Central memory CD8-positive, alpha-beta T cell (primary cell): ENCODE measurements around the gene TOX2.

Experiments used
- ATAC-seq: fragments of 150-1000 bp; cut with Tn5 transposase; replicated peaks from 2 replicates; pipeline ENCODE4 v1.10.0; 2022; ENCODE audit warnings: mild to moderate bottlenecking, moderate FRiP score, moderate number of reproducible peaks; ENCODE audit not compliant: poor library complexity, severe bottlenecking; ENCODE audit errors: extremely low read depth
- DNase-seq, 2 donors: peaks; one replicate each; pipeline ENCODE4 v3.0.0; 2021; ENCODE audit warnings: low spot score in 2 of 2
- H3K27ac Mint-ChIP-seq: one replicate; pipeline ENCODE4 v1.8.0; 2022; ENCODE audit warnings: low read depth, mild to moderate bottlenecking, moderate library complexity, mixed read lengths
- H3K27me3 Mint-ChIP-seq: one replicate; pipeline ENCODE4 v1.8.0; 2022; ENCODE audit warnings: mixed read lengths
- H3K36me3 Mint-ChIP-seq: one replicate; pipeline ENCODE4 v1.8.0; 2022; ENCODE audit warnings: mild to moderate bottlenecking, moderate library complexity, mixed read lengths; ENCODE audit not compliant: insufficient read depth
- H3K4me1 Mint-ChIP-seq: one replicate; pipeline ENCODE4 v1.8.0; 2022; ENCODE audit warnings: mixed read lengths
- H3K4me3 Mint-ChIP-seq: one replicate; pipeline ENCODE4 v1.8.0; 2022; ENCODE audit warnings: mild to moderate bottlenecking, moderate library complexity, mixed read lengths
- H3K9me3 Mint-ChIP-seq: one replicate; pipeline ENCODE4 v1.8.0; 2022; ENCODE audit warnings: mixed read lengths

The TOX2 gene

DNA sequence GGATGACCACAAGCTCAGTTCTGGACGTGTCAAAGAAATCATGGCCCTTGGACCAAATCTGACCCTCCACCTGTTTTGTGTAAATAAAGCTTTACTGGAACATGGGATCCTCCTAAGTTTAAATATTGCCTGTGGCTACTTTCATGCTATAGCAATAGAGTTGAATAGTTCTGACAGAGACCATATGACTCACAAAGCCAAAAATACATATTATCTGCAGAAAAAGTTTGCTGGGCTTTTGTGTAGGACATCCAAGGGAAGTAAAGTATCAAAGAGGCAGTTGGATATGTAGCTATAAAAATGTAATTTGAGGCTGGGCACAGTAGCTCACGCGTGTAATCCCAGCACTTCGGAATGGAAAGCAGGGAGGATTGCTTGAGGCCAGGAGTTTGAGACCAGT, 78.9 kb downstream of the TOX2 start:
- Mint-ChIP-seq H3K36me3 (no peaks in the 10 kb centered on the region), H3K4me1 (no peaks in the 10 kb centered on the region), H3K27me3 (no peaks in the 10 kb centered on the region), H3K9me3 (no peaks in the 10 kb centered on the region), H3K27ac (no peak overlapping the region), H3K4me3 (no peak overlapping the region)
- no peak for ATAC-seq
- DNase-seq, result no peak

- ATAC-seq, result no peak
- H3K4me1 Mint-ChIP-seq, result peaks cover under 1% of the 10 kb centered on the region
- no peaks in the 10 kb centered on the region for H3K9me3 Mint-ChIP-seq
- no peak overlapping the region for H3K4me3 Mint-ChIP-seq
- peaks cover 2% of the 10 kb centered on the region for H3K27me3 Mint-ChIP-seq
- no peaks in the 10 kb centered on the region for H3K36me3 Mint-ChIP-seq
- H3K27ac Mint-ChIP-seq, result no peak overlapping the region
- no peak for DNase-seq
Measured at GRCh38 chr20:43994486-43995100, 79.9 kb downstream of the TOX2 start.

GRCh38 chr20:43995645-43996044, 81.0 kb downstream of the TOX2 start:
- ATAC-seq (no peak), DNase-seq (no peak)
- Mint-ChIP-seq H3K9me3 (no peaks in the 10 kb centered on the region), H3K4me3 (no peak overlapping the region), H3K27me3 (peaks cover 13% of the 10 kb centered on the region), H3K36me3 (no peaks in the 10 kb centered on the region), H3K27ac (no peak overlapping the region), H3K4me1 (peaks cover 4% of the 10 kb centered on the region)

DNA sequence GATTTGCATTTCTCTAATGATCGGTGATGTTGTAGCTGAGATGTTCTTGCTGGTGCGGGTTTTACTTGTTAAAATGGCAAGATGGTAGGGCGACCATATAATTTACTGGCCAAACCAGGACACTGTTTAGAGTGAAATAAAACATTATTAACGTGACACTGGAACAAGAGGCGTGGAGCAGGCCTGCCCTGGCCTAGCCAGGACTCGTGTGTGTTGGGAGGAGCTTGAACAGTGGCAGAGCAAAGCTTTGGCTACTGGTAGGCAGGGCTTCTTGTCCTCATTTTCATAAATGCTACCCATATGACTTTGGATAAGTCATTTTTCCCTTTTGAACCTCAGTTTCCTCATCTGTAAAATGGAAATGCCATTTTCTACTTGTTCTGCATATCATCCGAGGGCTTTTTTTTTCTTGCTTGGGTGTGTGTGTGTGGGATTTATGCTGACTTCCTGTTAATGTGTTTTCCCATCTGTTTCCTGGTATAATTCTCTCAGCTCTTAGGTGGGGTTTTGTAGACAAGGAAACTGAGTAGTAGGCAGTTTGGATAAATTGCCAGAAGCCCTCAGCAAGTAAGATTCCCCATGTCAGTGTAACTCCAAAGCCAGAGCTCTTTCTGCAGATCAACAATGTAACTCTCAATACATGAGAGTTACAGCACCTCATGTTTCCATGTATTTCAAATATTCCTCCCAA, 81.7 kb downstream of the TOX2 start:
- H3K27me3 Mint-ChIP-seq, result peaks cover 20% of the 10 kb centered on the region
- H3K4me1 Mint-ChIP-seq, result peaks cover 4% of the 10 kb centered on the region
- no peaks in the 10 kb centered on the region for H3K9me3 Mint-ChIP-seq
- ATAC-seq (no peak), DNase-seq (no peak)
- H3K36me3 Mint-ChIP-seq, result no peaks in the 10 kb centered on the region
- no peak overlapping the region for H3K4me3 Mint-ChIP-seq
- H3K27ac Mint-ChIP-seq, result no peak overlapping the region

GRCh38 chr20:43999848-44000247, 85.2 kb downstream of the TOX2 start:
- no peaks in the 10 kb centered on the region for H3K9me3 Mint-ChIP-seq
- peaks cover 16% of the 10 kb centered on the region for H3K4me1 Mint-ChIP-seq
- DNase-seq (no peak), ATAC-seq (no peak)
- H3K36me3 Mint-ChIP-seq, result no peaks in the 10 kb centered on the region
- no peak overlapping the region for H3K27ac Mint-ChIP-seq
- peaks cover 46% of the 10 kb centered on the region for H3K27me3 Mint-ChIP-seq
- no peak overlapping the region for H3K4me3 Mint-ChIP-seq

- DNase-seq, result no peak
- Mint-ChIP-seq H3K9me3 (no peaks in the 10 kb centered on the region), H3K36me3 (no peaks in the 10 kb centered on the region), H3K27ac (no peak overlapping the region), H3K27me3 (peaks cover 46% of the 10 kb centered on the region), H3K4me3 (no peak overlapping the region), H3K4me1 (peaks cover 16% of the 10 kb centered on the region)
- no peak for ATAC-seq
Measured at GRCh38 chr20:44001667-44002596, 87.3 kb downstream of the TOX2 start.

- peaks cover 46% of the 10 kb centered on the region for H3K27me3 Mint-ChIP-seq
Measured at GRCh38 chr20:44002861-44003260, 88.2 kb downstream of the TOX2 start.

GRCh38 chr20:44003609-44004008, 89.0 kb downstream of the TOX2 start:
- H3K9me3 Mint-ChIP-seq, result no peaks in the 10 kb centered on the region
- H3K36me3 Mint-ChIP-seq, result no peaks in the 10 kb centered on the region
- ATAC-seq (no peak), DNase-seq (no peak)
- peaks cover 16% of the 10 kb centered on the region for H3K4me1 Mint-ChIP-seq
- peaks cover 46% of the 10 kb centered on the region for H3K27me3 Mint-ChIP-seq
- H3K27ac Mint-ChIP-seq, result no peak overlapping the region
- H3K4me3 Mint-ChIP-seq, result no peak overlapping the region

More at GRCh38 chr20:44002861-44003260, 88.2 kb downstream of the TOX2 start:
- Mint-ChIP-seq H3K36me3 (no peaks in the 10 kb centered on the region), H3K27ac (no peak overlapping the region), H3K4me3 (no peak overlapping the region), H3K4me1 (peaks cover 16% of the 10 kb centered on the region), H3K9me3 (no peaks in the 10 kb centered on the region)
- DNase-seq, result no peak
- no peak for ATAC-seq

DNA sequence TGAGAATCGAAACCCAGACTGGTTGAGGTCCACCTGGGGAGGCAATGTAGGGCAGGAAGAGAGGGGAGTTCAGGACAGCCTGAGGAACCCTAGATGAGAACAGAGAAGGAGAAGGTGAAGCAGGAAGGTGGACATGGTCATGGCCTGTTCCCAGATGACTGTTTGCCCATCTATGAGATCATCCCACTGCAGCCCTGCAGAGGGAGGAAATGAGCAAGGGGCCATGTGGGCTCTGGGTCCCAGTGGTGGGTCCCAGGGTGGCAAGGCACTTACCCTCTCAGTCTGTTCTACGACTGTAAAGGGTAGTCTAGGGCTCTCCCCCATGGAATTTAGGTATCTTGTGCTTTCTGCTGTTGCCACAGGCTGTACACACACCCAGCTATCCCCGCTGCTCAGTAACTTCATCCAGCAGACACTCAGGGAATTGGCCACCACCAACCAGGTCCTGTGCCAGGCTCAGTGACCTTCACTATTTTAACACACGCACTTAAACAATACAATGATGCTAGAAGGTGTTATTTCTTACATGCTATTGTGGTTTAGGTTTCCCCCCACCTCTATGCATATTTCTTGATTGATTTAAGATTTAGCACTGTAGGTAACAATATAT, 89.8 kb downstream of the TOX2 start:
- Mint-ChIP-seq H3K36me3 (no peaks in the 10 kb centered on the region), H3K4me1 (peaks cover 16% of the 10 kb centered on the region), H3K27ac (no peak overlapping the region), H3K4me3 (no peak overlapping the region), H3K9me3 (no peaks in the 10 kb centered on the region), H3K27me3 (peaks cover 46% of the 10 kb centered on the region)
- ATAC-seq (no peak), DNase-seq (no peak)

GRCh38 chr20:44005661-44006060, 91.0 kb downstream of the TOX2 start:
- H3K9me3 Mint-ChIP-seq, result no peaks in the 10 kb centered on the region
- DNase-seq, result no peak
- peaks cover 34% of the 10 kb centered on the region for H3K27me3 Mint-ChIP-seq
- H3K4me1 Mint-ChIP-seq, result peaks cover 16% of the 10 kb centered on the region
- H3K36me3 Mint-ChIP-seq, result no peaks in the 10 kb centered on the region
- ATAC-seq, result no peak
- H3K4me3 Mint-ChIP-seq, result no peak overlapping the region
- H3K27ac Mint-ChIP-seq, result no peak overlapping the region

DNA sequence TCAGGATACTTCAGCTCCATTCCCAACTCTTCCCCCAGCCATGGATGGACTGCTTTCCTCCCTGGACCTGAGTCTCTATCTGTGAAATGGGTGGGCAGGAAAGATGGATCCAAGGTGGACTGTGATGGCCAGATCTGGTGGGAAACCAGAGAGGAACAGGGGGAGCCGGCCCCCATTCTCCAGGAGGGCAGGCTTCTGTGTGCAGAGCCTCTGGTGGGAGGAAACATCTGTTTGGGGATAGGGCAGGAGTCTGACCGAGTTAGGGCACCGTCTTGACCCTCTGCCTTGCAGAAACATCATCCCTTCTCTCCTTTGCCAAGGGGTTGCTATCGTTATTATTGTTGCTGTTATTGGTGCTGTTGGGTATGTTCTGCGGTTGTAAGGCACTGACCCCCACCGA, 91.5 kb downstream of the TOX2 start:
- no peak for ATAC-seq

GRCh38 chr20:44006578-44006977, 91.9 kb downstream of the TOX2 start:
- H3K4me1 Mint-ChIP-seq, result peaks cover 24% of the 10 kb centered on the region
- DNase-seq (no peak), ATAC-seq (no peak)
- H3K27me3 Mint-ChIP-seq, result peaks cover 32% of the 10 kb centered on the region
- H3K4me3 Mint-ChIP-seq, result no peak overlapping the region
- no peak overlapping the region for H3K27ac Mint-ChIP-seq
- no peaks in the 10 kb centered on the region for H3K9me3 Mint-ChIP-seq
- no peaks in the 10 kb centered on the region for H3K36me3 Mint-ChIP-seq

More for the DNA sequence above, 91.5 kb downstream of the TOX2 start:
- H3K36me3 Mint-ChIP-seq, result no peaks in the 10 kb centered on the region
- DNase-seq, result no peak
- peaks cover 34% of the 10 kb centered on the region for H3K27me3 Mint-ChIP-seq
- peaks cover 21% of the 10 kb centered on the region for H3K4me1 Mint-ChIP-seq
- H3K27ac Mint-ChIP-seq, result no peak overlapping the region
- no peak overlapping the region for H3K4me3 Mint-ChIP-seq
- H3K9me3 Mint-ChIP-seq, result no peaks in the 10 kb centered on the region
